ENCODE results near the gene RBMS1.

DNA sequence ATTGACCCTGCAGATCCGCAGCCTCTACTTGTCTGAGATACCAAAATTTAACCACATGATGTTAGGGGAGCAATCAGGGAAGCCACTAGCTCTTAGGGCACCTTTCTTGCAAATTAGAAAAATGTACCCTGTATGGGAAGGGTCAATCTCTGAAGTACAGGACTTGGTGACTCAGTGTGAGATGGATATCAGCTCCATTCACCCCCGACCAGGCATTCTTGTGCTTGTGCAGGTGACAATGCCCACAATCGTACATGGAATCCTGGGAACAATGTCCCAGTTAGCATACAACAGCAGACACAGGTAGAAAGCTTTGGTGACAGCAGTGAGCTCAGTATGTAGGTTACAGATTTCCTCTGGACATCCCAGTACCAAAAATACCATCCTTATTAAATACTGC is 155.9 kb downstream of the RBMS1 start:
- TF ChIP-seq, protein P1, sequence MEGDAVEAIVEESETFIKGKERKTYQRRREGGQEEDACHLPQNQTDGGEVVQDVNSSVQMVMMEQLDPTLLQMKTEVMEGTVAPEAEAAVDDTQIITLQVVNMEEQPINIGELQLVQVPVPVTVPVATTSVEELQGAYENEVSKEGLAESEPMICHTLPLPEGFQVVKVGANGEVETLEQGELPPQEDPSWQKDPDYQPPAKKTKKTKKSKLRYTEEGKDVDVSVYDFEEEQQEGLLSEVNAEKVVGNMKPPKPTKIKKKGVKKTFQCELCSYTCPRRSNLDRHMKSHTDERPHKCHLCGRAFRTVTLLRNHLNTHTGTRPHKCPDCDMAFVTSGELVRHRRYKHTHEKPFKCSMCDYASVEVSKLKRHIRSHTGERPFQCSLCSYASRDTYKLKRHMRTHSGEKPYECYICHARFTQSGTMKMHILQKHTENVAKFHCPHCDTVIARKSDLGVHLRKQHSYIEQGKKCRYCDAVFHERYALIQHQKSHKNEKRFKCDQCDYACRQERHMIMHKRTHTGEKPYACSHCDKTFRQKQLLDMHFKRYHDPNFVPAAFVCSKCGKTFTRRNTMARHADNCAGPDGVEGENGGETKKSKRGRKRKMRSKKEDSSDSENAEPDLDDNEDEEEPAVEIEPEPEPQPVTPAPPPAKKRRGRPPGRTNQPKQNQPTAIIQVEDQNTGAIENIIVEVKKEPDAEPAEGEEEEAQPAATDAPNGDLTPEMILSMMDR (IDR thresholded peaks at IDR 0.05), result no peak
- no peak for TF ChIP-seq POLR2A (IDR thresholded peaks at IDR 0.05)
